GM12892 (cell line): ENCODE results near the gene C5orf15.

Experiments
- POLR2A ChIP-seq: IDR thresholded peaks from 2 replicates; pipeline ENCODE4 v1.6.1; 2011; ENCODE audit warnings: low read depth, low read length, control low read depth
- POLR2AphosphoS5 ChIP-seq: IDR thresholded peaks from 2 replicates; pipeline ENCODE4 v1.6.1; 2011; ENCODE audit warnings: low read depth, low read length, control low read depth
- TAF1 ChIP-seq: IDR thresholded peaks from 2 replicates; pipeline ENCODE4 v1.6.1; 2011; ENCODE audit warnings: low read depth, mild to moderate bottlenecking, control low read depth, low read length, borderline replicate concordance

DNA sequence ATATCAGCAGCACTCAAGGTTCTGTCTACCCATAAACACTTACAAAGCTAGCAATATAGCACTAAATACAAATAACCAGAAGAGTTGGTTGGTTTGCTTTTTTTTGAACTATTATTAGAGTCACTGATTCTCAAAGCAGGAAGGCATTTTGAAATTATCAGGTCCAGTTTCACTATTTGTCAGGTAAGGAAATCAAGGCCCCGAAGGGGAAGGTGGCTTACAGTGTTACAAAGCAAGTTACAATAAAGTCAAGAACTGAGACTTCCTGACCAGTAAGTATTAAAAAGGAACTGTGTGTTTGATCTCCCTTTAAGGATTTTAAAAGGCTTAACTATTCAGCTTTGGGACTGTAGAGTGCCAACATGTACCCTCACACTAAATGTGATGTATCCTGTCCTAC lies 10.8 kb downstream of the C5orf15 start:
- TF ChIP-seq TAF1 (no peak), POLR2A (no peak), POLR2AphosphoS5 (no peak)
